ENCODE measurements around the gene PLK5.
"Not testable (repeated sequence)": the region's sequence is repeated elsewhere in the genome, so short reads cannot be mapped to it uniquely, and the experiment has no call there.

Gene PLK5

DNA sequence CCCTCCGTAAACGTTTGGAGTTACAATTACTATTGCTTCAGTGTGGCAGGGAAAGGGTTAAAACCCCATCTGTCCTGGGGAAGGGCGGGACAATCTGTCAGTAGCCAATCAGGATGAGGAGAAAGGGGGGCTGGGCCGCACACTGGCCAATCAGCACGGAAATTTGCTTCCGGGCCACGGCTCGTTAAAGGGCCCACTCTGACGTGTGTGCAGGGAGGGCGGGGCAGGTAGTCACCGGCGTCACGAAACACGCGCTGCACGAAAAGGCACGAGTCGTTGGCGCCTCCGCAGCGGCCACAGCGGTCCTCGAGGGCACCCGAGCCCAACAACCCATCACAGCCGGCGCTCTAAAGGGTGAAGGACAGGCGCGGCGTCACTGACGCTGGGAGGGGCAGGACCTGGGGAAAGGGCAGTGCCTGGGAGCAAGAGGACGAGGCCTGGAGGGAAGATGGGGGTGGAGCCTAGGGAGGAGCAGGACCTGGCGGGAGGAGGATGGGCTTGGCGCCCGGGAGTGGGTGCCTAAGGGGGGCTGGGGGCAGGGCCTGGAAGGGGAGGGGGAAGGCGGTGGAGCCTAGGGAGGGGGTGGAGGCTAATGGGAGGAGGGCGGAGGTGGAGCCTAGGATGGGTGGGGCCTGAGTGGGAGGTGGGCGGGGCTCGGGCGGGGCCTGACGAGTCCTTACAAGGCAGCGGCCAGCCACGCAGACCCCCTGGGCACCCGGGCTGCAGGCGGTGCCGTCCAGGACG, 15.9 kb upstream of the PLK5 start:
- DNase-seq = peak; percentile 95

DNA sequence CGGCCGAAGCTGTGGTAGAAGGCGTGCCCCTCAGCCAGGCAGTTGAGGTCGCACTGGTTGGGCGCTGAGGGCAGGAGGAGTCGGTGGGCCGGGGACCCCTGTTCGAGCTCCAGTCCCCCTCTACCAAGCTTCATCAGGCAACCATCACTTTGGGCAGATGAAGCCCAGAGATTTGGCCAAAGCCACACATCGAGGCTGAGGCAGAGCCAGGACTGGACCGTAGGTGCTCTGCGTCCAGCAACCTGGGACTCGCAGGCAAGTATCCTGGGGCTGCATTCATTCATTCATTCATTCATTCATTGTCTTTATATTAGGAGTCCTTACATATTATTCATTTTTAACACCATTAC, 15.4 kb upstream of the PLK5 start:
- no peak for DNase-seq

DNA sequence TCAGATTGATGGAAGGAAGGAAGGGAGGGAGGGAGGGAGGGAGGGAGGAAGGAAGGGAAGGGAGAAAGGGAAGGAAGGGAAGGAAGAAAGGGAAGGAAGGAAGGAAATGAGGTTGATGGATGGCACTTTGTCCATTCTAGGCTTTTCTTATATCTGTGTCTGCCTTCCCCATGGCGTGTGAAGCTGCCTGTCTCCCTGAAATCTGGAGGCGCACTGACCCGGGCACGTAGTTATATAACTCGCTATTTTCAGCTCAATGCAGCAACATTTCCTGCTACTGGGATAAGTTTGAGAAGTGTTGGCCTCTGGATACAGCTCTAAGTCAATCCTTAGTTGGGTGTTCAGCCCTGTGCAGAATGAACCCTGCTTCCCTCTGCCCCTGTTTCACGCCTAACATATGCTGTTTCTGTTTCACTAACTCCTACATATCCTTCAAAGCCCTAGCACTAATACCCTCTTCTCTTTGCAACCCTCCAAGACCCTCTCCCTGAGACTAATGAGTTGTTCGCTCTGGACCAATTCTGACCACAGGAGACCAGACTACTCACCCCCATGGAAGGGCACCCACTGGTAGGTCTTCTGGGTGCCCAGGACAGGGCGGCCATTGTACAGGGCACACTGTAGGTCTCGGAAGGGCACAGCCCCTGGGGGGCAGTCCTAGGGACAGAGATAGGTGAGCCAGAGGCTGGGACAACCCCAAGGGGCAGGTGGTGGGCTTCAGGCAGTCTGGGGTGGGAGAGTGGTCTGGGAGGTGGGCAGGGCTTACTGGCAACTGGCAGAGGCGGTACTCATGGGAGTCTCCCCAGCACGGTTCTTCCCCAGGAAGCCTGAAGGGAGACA, 14.1 kb upstream of the PLK5 start:
- no peak for DNase-seq

DNA sequence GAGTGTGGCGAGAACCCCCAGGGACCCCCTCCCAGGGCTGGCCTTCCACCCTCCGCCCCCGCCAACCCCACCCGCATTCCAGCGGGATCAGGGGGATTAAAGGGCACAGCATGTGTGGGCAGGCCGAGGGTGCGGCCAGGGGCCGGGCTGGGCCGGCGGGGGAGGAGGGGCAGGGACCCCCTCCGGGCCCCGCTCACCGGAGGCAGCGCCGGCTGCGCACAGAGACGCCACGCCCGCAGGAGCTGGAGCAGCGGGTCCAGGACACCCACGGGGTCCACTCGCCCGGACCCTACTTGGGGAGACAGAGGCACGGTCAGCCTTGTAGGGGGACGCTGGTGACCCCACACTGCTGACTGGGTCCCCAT, 13.5 kb upstream of the PLK5 start:
- no peak for DNase-seq

DNA sequence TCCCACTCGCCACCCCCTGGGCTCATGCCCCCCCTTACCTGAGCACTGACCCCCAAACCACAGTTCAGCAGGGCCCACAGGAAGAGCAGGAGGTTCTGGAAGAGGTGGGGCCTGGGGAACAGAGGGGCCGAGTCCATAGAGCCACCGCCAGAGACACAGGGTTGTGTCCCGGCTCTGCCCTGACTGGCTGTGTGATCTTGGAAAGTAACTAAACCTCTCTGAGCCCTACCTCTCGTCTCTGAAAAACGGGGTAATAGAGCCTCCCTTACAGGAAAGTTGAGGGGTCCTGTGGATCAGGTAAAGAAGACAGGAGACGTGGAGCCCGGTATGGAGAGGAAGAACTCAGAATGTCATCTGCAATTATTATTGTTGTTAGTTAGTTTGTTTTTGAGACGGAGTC, 13.1 kb upstream of the PLK5 start:
- DNase-seq = no peak

DNA sequence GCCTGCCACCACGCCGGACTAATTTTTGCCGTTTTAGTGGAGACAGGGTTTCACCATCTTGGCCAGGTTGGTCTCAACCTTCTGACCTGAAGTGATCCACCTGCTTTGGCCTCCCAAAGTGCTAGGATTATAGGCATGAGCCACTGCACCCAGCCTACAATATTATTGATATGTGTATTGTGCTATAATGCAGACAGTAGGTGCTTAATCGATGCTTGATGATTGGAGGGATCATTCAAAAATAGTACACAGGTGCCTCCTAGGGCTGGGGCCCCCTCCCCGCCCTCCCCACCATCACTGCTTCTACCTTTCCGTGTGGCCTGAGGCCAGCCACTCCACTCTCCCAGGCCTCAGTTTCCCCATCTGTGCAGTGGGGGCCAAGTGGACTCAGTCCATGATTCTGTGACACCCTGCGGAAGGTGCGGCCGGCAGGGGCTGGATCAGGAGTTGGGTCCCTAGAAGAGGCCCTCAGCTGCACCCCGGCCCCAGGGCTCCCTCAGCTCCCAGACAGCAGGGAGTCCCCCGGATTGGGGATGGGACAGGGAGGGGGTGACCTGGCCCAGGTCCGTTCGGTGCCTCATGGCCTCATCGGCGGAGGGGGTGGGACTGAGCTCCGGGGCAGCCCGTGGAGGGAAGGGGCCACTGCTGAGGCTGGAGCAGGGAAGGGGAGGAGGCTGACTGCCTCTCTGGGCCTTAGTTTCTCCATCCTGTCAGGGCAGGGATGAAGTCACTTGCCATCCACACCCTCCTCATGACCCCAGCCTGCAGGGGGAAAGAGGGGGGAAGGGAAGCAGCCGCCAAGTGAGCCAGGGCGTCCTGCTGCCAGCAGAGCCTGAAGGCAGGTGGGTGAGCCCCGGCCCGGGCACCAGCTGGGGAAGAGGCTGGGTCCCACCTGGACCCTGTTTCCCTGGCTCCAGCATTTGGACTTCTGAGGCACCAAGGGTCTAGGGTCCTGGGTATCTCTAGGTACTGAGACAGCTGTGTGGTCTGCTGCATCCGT, 12.3 kb upstream of the PLK5 start:
- no peak for DNase-seq

DNA sequence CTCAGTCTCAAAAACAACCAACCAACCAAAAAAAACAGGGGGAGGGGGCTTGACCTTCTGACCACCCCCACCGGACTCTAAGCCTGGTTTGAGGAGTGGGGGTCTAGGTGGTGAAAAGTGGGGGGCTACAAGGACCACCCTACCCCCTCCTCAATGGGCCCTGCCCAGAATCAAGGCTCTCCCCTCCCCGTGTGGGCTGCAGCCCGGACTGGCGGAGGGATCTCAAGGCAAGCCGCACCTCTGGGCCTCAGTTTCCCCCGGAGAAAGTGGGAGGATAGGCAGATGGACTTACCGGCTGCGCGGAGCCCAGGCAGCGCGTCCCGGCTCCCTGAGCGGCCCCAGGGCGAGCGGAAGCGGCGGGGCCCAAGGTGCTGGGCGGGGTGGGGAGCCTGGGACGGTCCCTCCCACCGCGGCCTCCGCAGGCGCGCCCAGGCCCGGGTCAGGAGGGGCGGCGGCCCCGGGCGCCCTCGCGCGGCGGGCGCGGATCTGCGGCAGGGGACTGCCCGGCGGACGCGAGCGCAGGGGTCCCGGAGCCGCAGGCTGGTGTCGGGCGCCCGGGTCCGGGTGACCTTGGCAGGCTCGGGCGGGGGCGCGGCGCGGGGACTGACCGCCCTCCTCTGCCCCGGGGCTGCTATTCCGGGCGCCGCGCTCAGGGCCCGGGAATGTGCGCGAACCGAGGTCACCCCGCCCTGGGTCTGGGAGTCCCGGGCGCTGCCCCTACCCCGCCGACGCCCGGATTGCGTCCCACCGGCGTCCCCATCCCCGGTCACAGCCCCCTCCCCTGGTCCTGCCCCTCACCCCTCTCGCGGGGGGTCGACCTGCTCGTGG, 11.0 kb upstream of the PLK5 start, which contains the start of gene ADAMTSL5:
TSS of gene ADAMTSL5 (minus strand) at position 349 of the 828 bp plus-strand sequence. CDS start 2,076 bp downstream, outside the sequence.
- DNase-seq = no peak

DNA sequence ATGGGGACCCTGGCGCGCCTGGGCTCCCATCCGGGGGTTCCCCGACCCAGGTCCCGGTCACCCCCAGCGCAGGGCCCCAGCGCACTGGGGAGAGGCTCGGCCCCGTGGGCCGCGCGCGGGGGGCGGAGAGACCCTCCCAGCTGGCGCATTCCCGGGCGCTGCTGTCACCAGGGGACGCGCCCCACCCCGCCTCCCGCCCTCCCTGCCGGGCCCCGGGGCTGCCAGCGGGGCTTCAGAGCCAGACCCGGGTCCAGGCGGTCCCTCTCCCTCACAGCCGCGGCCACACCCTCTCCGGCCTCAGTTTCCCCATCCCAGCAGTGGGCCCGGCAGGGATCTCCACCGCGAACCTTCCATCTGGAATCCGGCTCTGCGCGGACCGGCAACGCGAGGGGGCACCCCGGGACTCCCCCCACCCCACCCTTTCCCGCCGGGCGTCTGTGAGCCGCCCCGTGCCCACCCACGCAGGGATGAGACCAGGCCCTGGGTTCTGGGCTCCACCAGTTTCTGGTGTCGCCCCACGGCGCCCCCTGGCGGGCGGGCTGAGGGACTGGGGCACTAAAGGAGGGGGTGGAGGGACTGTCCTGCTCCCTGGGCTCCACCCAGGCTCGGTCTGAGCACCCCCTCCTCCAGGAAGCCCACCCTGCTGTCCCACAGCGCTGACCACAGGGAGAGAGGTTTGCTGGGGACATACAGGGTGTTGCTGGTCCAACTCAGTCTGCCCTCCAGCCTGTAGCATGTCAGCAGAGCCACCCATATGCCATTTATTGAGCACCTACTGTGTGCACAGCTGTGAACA, 10.2 kb upstream of the PLK5 start:
- DNase-seq = no peak

DNA sequence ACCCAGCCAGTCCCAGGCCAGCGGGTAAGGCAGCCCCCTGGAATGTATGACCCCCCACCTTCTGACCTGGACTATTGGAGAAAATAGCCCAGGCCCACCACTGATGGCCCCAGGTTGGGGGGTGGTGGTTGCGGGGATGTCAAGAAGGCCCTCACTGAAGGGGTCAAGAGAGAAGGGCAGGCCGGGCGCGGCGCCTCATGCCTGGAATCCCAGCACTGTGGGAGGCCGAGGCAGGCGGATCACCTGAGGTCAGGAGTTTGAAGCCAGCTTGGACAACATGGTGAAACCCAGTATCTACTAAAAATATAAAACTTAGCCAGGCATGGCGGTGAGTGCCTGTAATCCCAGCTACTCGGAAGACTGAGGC, 9.6 kb upstream of the PLK5 start:
- no peak for DNase-seq

DNA sequence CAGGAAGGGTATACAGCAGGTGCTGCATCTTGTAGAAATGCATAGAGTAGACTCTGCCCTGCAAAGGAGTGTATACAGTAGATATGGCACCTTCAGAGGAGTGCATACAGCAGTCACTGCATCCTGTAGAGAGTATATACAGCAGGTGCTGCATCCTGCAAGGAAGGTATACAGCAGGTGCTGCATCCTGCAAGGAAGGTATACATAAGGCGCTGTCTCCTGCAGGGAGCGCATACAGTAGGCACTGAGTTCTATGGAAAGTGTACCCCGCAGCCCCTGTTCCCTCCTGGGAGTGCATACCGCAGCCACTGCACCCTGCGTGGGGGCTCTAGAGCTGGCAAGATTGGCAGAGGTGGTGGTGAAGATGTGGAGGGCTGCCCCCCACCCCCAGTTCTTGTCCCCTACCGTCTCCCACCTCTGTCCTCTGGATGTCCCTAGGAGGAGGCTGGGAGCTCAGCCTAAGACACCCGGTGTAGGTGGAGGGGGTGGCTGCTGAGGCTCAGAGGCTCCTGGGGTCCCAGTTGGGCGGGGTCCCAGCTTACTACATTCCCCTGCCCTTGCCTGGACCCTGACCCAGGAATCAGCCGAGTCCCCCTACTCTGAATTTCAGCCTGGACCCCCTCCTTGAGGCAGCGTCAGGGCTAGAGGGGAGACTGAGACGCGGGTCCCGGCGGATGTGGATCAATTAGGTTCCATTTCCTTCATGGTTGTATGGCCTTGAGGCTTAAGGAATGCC, 8.7 kb upstream of the PLK5 start:
- no peak for DNase-seq

DNA sequence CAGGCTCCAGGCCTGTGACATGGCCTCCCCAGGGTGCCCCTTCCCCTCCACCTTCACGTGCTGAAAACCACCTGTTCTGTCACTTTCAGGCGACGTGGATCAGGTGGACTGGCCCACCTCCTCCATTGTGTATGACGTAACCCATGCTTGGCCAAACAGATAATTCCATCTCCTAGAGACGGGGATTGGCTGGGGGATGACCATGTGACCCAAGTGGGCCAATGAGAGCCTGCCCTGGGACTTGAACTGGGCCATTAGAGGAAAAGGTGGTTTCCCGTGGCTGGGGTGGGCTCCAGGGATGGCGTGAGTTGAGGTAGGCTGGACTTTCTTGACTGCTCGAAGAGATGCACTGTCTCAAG, 7.5 kb upstream of the PLK5 start:
- DNase-seq = no peak

DNA sequence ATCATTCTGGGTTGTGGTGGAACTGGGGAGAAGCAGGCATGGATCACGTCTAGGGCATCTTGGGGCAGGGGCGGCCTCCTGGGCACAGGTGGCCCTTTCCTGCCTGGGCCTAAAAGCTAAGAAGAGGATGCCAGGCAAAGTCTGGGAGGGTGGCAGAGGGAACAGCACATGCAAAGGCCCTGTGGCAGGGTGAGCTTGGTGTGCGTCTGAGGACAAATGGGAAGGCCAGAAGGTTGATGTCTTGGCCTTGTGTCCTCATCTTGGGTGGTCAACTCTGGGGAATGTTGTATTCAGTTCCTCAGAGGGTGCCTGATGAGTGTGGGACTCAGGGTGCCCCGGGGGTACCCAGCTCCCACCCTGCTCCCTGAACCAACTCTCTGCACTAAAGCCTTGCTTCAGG, 5.4 kb upstream of the PLK5 start:
- no peak for DNase-seq

DNA sequence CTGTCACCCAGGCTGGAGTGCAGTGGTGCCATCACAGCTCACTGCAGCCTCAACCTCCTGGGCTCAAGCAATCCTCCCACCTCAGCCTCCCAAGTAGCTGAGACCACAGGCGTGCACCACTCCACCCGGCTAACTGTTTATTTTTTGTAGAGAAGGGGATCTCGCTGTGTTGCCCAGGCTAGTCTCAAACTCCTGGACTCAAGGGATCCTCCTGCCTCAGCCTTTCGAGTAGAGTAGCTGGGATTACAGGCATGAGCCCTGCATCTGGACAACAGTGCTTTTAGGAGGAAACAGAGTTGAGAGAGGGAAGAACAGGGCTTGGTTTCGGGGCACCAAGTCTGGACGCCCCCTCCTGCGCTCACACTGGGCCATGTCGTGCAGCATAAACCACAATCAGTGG, 4.1 kb upstream of the PLK5 start:
- not testable (repeated sequence) for DNase-seq

DNA sequence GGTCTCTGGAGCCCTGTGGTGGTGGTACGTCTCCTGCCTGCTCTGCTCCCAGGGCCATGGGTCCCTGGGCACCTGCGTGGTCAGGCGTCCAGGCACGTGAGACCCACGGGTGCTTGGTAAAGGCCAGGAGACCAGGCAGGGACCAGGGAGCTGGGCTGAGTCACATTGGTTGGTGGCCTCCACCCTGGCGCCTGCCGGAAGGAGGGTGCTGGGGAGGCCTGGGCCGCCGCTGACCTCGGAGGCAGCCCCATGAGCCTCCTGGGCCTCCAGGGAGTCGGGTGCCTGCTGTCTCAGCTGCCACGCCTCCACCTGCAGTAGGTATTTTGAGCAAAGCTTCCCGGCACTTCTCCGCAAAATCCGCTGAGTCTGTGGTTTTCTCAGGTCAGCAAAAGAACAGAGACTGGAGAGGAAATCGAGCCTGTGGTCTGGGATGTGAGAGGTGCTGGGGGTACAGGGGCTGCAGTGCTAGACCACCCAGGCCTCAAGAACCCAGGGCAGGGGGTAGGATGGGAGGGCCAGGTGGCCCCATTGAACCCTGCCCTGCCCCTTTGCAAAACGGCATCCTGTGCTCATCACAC, 3.6 kb upstream of the PLK5 start:
- DNase-seq = no peak

DNA sequence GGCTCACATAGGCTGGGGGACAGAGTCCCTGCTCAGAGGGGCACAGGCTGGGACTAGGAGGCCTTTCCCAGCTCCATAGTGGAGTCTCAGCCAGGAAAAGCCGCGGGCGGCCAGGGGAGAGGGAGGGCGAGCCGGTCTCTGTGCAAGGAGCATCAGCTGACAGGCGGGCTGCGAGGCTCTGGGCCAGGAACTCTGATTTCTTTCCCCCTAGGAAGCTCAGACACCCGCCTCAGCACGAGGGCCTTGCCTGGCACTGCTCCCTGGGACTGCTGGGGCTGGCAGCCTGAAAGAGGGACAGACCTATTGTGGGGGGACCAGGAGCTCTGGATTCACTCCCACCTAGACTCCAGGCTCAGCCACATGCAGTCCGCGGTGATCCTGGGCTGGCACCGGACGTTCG, 2.2 kb upstream of the PLK5 start:
- DNase-seq = no peak

DNA sequence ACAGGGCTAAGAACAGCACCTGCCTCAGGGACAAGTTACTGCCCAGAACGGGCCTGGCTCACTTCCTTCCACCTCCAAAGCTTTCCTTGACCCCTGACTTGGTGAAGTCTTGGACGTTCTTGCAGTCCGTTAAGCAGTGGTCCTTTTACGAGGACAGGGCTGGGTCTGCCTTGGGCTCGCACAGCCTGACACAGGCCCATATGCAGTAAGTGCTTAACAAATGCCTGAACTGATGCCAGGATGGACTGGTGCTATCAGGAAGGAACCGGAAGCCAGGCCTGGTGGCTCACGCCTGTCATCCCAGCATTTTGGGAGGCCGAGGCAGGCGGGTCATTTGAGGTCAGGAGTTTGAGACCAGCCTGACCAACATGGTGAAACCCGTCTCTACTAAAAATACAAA, 1.8 kb upstream of the PLK5 start:
- no peak for DNase-seq

DNA sequence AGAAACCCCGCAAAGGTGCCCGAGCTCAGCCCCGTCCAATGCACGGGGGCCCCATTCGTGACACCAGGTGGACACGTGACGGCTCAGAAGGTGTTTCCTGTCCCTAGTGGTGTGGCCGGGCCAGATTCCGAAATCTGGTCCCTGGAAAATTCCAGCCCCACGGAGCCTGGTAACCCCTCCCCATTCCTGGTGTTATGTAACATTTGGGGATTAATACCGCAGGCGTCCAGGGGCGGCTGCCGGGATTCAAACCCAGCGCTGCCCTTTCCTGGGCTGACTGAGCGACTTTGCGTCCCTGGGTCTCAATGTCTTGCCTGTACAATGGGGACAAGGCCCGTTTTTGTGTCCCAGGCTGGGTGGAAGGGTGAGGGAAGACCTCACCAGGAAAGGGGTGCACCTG, 1.0 kb upstream of the PLK5 start:
- DNase-seq = no peak

DNA sequence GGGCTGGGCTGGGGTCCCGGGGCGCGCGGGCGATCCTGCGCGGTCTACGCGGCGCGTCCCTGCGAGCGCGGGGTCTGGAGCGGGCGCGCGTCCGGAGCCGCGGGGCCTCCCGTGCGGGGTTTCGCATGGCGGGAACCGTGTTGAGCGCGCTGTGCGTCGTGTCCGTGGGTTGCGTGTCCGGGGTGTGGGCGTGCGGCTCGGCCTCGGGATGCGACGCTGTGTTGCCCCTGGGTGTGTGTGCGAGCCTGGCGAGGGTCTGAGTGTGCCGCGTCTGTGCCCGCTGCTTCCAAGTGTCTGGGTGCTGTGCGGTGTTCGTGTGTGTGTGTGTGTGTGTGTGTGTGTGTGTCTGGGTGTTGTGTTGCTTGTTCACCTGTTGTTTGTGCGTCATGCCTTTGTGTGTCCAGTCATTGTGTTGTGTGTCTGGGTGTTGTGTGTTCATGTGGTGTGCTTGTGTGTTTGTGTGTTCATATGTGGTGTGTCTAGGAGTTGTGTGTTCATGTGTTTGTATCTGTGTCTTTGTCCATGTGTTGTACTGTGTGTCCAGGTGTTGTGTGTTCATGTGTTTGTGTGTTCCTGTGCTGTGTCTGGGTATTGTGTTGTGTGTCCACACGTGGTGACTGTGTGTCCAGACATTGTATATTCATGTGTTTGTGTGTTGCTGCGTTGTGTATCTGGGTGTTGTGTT, 552 bp downstream of the PLK5 start:
- no peak for DNase-seq

DNA sequence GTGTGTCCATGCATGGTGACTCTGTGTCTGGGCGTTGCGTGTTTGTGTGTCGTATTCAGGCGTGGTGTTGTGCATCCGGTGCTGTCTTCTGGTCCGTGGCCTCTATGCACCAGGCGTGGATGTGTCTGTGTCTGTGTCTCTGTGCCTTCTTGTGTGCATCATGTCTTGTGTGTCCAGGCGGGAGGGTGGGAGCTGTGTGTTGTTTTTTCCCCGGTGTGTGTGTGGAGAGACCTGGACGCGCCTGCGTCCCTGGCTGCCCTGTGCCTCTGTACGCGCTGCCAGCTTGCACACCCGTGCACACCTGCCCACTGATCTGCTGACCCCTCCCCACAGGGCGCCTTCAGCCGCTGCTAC, 1.1 kb downstream of the PLK5 start:
- DNase-seq = no peak

DNA sequence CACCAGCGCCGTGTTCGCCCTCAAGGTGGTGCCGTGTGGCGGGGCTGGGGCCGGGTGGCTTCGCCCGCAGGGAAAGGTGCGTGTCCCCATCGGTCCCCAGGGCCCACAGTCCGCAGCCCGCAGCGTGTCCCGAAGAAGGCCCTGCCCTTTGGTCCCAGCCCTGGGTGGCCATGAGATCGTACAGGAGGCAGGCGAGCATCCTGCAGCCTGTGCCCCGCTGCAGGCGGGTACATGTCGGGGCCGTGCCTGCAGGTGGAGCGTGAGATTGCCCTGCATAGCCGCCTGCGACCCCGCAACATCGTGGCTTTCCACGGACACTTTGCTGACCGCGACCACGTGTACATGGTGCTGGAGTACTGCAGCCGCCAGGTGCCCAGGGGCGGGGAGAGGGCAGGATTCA, 1.5 kb downstream of the PLK5 start:
- DNase-seq = no peak
